GM19025 (cell line): ENCODE measurements around the gene LRRC37A2.
"Not testable (repeated sequence)": the region's sequence is repeated elsewhere in the genome, so short reads cannot be mapped to it uniquely, and the experiment has no call there.

Source experiments
- ATAC-seq: cut with Tn5 transposase; IDR thresholded peaks from one replicate; pipeline ENCODE4 v1.9.1; 2021; ENCODE audit warnings: mild to moderate bottlenecking, low read depth, moderate library complexity; ENCODE audit not compliant: unreplicated experiment

Gene LRRC37A2

DNA sequence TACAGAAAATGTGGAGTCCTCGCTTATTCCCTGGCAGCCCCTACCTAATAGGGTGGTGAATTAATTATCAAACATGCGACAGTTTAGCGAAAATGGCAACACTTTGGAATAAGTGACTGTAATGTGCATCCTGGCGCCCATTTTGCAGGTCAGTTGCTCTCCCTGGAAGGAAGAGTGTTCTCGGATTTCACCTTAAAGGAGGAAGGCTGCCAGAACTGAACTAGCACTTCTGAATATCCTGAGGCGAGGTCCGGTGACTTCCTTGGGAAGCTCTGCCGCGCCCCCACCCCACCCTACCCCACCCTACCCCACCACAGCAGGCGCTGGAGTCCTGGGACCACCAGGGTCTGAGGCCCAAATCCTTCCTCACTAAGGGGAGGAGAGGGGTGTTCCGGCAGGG, at the start of gene LRRC37A2:
Gene LRRC37A2 (plus strand): TSS at position 301 of the 400 bp plus-strand sequence. CDS start 245 bp downstream, outside the sequence.
- ATAC-seq = not testable (repeated sequence)

DNA sequence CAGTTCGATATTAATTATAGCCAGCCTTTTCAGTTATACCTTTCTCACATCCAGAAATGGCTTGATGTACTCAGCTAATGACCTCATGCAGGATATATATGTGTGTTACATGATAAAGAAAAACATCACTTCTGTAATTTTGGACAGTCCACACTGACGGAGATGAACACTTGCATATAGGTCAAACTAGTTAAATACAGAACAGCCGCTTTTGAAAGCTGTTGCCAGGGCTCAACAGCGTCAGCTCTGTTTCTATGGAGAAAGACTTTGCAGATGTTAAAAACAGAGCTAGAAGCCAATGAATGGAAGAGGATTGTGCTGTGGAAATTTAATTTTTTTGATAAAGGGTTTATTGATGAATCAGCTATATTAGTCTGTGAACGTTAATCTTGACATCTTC, 44.6 kb upstream of the LRRC37A2 start:
- not testable (repeated sequence) for ATAC-seq

GRCh38 chr17:46474489-46474888, 37.8 kb upstream of the LRRC37A2 start:
- not testable (repeated sequence) for ATAC-seq

GRCh38 chr17:46475583-46475982, 36.7 kb upstream of the LRRC37A2 start:
- not testable (repeated sequence) for ATAC-seq

DNA sequence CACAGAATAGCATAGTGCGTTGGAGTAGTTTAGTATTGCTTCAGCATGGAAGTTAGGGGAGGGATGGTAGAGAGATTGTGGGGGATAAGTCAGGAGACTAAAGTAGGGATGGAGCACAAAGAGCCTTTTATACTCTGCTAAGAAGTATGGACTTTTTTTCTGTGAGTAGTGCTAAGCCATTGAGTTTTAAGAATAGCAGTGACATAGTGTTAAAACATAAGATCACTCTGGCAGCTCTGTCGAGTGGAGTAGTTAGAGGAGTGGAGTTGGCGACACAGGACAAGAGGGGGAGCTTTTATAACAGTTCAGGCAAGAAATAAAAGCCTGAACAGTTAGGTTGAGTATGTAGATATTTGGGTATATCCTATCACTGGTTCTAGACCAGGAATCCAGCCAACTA, 33.4 kb upstream of the LRRC37A2 start:
- ATAC-seq = not testable (repeated sequence)

GRCh38 chr17:46481310-46481709, 31.0 kb upstream of the LRRC37A2 start:
- not testable (repeated sequence) for ATAC-seq

DNA sequence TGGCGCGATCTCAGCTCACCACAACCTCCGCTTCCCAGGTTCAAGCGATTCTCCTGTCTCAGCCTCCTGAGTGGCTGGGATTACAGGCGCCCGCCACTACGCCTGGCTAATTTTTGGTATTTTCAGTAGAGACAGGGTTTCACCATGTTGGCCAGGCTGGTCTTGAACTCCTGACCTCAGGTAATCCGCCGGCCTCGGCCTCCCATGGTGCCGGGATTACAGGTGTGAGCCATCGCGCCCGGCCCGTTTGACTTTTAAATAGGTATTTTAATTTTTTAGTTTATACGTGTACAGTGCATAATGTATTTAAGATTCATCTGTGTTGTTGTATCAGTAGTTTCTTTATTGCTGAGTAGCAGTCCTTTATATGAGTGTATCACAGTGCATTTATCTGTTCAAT, 20.2 kb upstream of the LRRC37A2 start:
- not testable (repeated sequence) for ATAC-seq

- not testable (repeated sequence) for ATAC-seq
Observed at GRCh38 chr17:46499437-46500139, 12.7 kb upstream of the LRRC37A2 start.

GRCh38 chr17:46505896-46506295, 6.4 kb upstream of the LRRC37A2 start:
- ATAC-seq = not testable (repeated sequence)

DNA sequence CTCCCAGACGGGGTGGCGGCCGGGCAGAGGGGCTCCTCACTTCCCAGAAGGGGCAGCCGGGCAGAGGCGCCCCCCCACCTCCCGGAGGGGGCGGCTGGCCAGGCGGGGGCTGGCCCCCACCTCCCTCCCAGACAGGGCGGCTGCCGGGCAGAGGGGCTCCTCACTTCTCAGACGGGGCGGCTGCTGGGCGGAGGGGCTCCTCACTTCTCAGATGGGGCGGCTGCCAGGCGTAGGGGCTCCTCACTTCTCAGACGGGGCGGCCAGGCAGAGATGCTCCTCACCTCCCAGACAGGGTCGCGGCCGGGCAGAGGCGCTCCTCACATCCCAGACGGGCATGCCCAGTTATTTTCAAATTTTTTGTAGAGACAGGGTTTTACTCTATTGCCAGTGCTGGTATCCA, 22.4 kb downstream of the LRRC37A2 start:
- ATAC-seq = not testable (repeated sequence)

DNA sequence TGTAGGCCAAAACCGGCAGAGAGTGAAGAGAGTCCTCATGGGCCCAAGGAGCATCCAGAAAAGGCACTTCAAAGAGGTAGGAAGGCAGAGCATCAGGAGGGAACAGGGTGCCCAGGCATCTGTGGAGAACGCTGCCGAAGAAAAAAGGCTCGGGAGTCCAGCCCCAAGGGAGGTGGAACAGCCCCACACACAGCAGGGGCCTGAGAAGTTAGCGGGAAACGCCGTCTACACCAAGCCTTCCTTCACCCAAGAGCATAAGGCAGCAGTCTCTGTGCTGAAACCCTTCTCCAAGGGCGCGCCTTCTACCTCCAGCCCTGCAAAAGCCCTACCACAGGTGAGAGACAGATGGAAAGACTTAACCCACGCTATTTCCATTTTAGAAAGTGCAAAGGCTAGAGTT, 36.3 kb downstream of the LRRC37A2 start:
- ATAC-seq = not testable (repeated sequence)

DNA sequence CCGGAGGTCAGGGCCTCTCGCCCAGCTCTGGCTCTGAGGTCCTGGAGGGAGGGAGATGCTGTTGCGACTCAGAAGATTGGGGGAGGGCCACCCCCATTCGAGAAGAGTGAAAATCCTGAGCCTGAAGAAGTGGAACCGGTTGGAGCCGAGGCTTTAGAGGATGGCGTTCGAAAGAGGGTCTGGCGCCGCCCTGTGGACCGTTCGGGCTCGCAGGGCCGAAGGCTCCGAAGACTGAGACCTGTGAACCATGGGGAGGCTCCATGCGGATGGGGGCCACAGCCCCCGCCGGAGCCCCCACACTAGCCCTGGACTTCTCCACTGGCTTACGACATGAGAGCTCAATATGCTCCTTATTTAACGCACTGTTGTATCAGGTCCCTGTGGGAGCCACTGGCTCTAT, 46.9 kb downstream of the LRRC37A2 start:
- not testable (repeated sequence) for ATAC-seq

- ATAC-seq = not testable (repeated sequence)
Observed at GRCh38 chr17:46560048-46560447, 47.8 kb downstream of the LRRC37A2 start.

- ATAC-seq = not testable (repeated sequence)
Observed at GRCh38 chr17:46566284-46566683, 54.0 kb downstream of the LRRC37A2 start.

DNA sequence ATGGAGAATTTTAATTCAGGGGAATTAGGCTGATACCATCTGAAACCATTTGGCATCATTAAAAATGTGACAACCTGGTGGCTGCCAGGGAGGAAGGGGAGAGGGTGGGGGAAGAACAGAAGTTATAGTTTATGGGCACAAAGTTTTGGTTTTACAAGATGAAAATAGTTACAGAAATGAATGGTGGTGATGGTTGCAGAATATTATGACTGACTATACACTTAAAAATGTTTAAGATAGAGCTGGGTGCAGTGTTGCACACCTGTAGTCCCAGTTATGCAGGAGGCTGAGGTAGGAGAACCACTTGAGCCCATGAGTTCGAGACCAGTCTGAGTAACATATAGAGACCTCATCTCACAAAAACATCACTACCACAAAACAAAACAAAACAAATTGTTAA, 54.7 kb downstream of the LRRC37A2 start:
- not testable (repeated sequence) for ATAC-seq

DNA sequence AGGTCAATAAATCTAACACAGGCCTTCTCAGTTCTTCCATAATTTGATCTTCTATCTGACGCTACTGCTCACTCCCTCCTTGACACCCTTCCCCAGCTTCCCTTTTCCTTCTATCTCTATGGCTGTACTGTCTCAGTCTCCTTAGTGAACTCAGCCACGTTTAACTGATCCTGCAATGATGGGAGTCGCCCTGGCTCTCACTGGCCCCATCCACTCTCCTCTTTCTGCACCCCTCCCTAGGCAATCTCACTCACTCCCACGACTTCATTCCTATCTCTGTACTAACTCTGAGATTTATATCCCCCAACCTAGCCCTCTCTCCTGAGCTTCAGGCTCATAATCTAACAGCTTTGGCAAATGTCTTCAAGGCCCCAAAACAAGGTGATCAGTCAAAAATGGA, 59.5 kb downstream of the LRRC37A2 start:
- ATAC-seq = not testable (repeated sequence)

- peak; percentile 86 for ATAC-seq
Observed at GRCh38 chr17:46579083-46580075, 67.1 kb downstream of the LRRC37A2 start, which contains the start of gene ARL17A. ARL17A (minus strand) TSS chr17:46579691; CDS start chr17:46576322, 3,369 bp downstream.

GRCh38 chr17:46580082-46580481, 67.8 kb downstream of the LRRC37A2 start:
- not testable (repeated sequence) for ATAC-seq

DNA sequence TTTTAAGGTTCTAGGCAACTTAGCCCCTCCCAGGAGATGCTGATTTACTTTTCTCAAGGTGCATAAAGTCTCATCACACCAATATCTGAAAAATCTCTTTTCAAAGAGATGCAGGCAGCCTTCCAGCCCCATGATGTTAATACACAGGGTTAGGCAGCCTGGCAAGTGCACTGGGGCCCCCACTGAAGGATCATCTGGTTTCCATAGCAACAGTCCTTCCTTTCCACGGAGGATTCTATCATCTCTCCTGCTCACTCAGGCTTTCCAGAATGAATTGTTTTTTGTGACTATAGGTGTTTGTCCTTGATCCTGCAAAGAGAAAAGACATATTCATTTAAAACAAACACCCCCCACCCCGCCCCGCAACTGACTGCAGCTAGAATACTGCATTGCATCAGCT, 73.2 kb downstream of the LRRC37A2 start:
- ATAC-seq = not testable (repeated sequence)

- peak; percentile 81 for ATAC-seq
Observed at GRCh38 chr17:46590157-46591146, 78.2 kb downstream of the LRRC37A2 start, which contains the start of gene NSF. NSF (plus strand) TSS chr17:46590669; CDS start chr17:46590776, 107 bp downstream.
